Stomach smooth muscle (tissue), 2 donors: ENCODE measurements around the gene LMAN1.

Experiments used
- H3K27ac ChIP-seq: one replicate; pipeline ENCODE4 v1.7.0; 2013; ENCODE audit warnings: mild to moderate bottlenecking, low read length, inconsistent platforms
- H3K27me3 ChIP-seq, 2 donors: one replicate each; pipeline ENCODE4 v1.7.0; 2013; ENCODE audit warnings: low read length in 2 of 2; ENCODE audit not compliant: insufficient read depth in 2 of 2, control insufficient read depth in 1 of 2
- H3K36me3 ChIP-seq, 2 donors: one replicate each; pipeline ENCODE4 v1.7.0; 2013; ENCODE audit warnings: low read length in 2 of 2; ENCODE audit not compliant: control insufficient read depth in 2 of 2, insufficient read depth in 2 of 2
- H3K4me1 ChIP-seq: one replicate; pipeline ENCODE4 v1.7.0; 2013; ENCODE audit warnings: low read length; ENCODE audit not compliant: control insufficient read depth, insufficient read depth
- H3K4me3 ChIP-seq, 2 donors: one replicate each; pipeline ENCODE4 v1.7.0; 2013; ENCODE audit warnings: low read length in 2 of 2
- H3K9ac ChIP-seq, 2 donors: one replicate each; pipeline ENCODE4 v1.7.0; 2013; ENCODE audit warnings: low read length in 2 of 2, mild to moderate bottlenecking in 1 of 2
- H3K9me3 ChIP-seq, 2 donors: one replicate each; pipeline ENCODE4 v1.7.0; 2013; ENCODE audit warnings: low read length in 2 of 2; ENCODE audit not compliant: control insufficient read depth in 2 of 2
- donor health status: healthy.
- donor health status: Pancreatic carcinoma.

Gene LMAN1

GRCh38 chr18:59303656-59304195, 55.3 kb downstream of the LMAN1 start:
- no peaks in the 10 kb centered on the region for H3K36me3 ChIP-seq
- no peaks in the 10 kb centered on the region for H3K9me3 ChIP-seq
- peaks cover 4 to 11% of the 10 kb centered on the region in 2 donors for H3K27me3 ChIP-seq
- peaks cover 2% of the 10 kb centered on the region for H3K4me1 ChIP-seq
- no peak overlapping the region for H3K9ac ChIP-seq
- H3K4me3 ChIP-seq: no peak overlapping the region
- no peak overlapping the region for H3K27ac ChIP-seq

GRCh38 chr18:59303006-59303405, 56.1 kb downstream of the LMAN1 start:
- no peaks in the 10 kb centered on the region for H3K4me1 ChIP-seq
- no peaks in the 10 kb centered on the region for H3K9me3 ChIP-seq
- H3K9ac ChIP-seq: no peak overlapping the region
- H3K36me3 ChIP-seq: no peaks in the 10 kb centered on the region
- no peak overlapping the region for H3K4me3 ChIP-seq
- no peak overlapping the region for H3K27ac ChIP-seq
- peaks cover 1 to 9% of the 10 kb centered on the region in 2 donors for H3K27me3 ChIP-seq

- Histone ChIP-seq H3K27me3 (peaks cover 0 to 6% of the 10 kb centered on the region in 2 donors), H3K9me3 (no peaks in the 10 kb centered on the region), H3K36me3 (no peaks in the 10 kb centered on the region), H3K9ac (no peak overlapping the region), H3K4me3 (no peak overlapping the region), H3K27ac (no peak overlapping the region), H3K4me1 (no peaks in the 10 kb centered on the region)
These were observed 57.1 kb downstream of the LMAN1 start for GRCh38 chr18:59301929-59302328.

DNA sequence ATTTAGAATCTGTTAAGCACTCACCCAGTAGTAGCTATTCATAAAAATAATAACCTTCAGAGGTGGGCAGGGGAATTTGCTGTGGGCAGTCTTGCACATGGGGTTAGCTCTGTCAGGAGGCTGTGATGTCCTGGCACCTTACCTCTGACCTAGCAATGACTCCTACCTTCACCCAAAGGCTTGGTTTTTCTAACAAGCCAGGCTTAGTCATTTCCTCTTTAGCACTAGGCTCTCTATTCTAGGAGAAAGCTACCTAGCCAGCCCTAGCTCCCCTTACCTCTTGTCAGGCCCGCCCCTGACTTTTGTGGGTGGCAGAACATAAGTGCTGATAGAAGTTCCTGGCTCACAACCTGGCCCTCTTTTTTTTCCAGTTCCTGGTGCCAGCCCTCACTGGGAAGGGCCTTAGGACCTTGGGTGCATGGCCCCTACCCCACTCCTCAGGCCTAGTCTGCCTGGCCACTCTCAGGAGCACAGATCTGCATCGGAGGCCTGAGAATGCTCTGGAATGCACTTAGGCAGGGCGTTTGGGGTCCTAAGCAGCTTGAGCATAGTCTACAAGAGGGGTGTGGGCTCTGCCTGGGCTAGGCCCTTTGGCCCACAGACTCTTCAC, 58.3 kb downstream of the LMAN1 start:
- Histone ChIP-seq H3K4me3 (no peak overlapping the region), H3K4me1 (no peaks in the 10 kb centered on the region)

DNA sequence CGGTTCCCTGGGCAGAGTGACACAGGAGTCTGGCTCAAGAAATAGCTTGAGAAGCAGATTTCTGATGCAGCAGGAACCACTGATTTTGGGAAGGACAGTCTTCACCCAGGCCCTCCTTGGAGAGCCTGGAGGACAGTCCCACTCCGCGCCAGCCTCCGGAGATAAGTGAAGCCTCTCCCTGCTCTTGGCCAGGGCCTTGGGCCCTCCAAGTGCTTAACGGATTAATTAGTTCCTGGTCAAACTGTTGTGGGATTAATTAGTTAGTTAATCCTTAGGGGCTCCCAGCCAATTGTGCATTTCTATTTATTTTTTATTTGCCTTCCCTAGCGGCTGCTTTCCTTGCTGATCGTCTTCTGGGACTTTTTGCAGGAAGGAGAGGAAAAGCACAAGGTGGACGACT, 60.2 kb downstream of the LMAN1 start:
- no peak overlapping the region for H3K27ac ChIP-seq
- H3K4me1 ChIP-seq: no peaks in the 10 kb centered on the region
- no peak overlapping the region for H3K4me3 ChIP-seq

More for the DNA sequence above, 58.3 kb downstream of the LMAN1 start:
- Histone ChIP-seq H3K27me3 (peaks cover 0 to 6% of the 10 kb centered on the region in 2 donors), H3K27ac (no peak overlapping the region), H3K9me3 (no peaks in the 10 kb centered on the region), H3K36me3 (no peaks in the 10 kb centered on the region), H3K9ac (no peak overlapping the region)

GRCh38 chr18:59293317-59293716, 65.7 kb downstream of the LMAN1 start:
- H3K27me3 ChIP-seq: peaks cover 0 to 12% of the 10 kb centered on the region in 2 donors
- no peak overlapping the region for H3K9ac ChIP-seq
- no peak overlapping the region for H3K4me3 ChIP-seq
- peaks cover 0 to 3% of the 10 kb centered on the region in 2 donors for H3K9me3 ChIP-seq
- no peaks in the 10 kb centered on the region for H3K4me1 ChIP-seq
- no peak overlapping the region for H3K27ac ChIP-seq
- H3K36me3 ChIP-seq: no peaks in the 10 kb centered on the region

More for the DNA sequence above, 60.2 kb downstream of the LMAN1 start:
- Histone ChIP-seq H3K9me3 (no peaks in the 10 kb centered on the region), H3K9ac (no peak overlapping the region), H3K27me3 (peaks cover 0 to 16% of the 10 kb centered on the region in 2 donors), H3K36me3 (no peaks in the 10 kb centered on the region)

- Histone ChIP-seq H3K9me3 (no peaks in the 10 kb centered on the region), H3K4me1 (no peaks in the 10 kb centered on the region), H3K4me3 (no peak overlapping the region), H3K27ac (no peak overlapping the region), H3K9ac (no peak overlapping the region), H3K27me3 (peaks cover 2 to 8% of the 10 kb centered on the region in 2 donors), H3K36me3 (no peaks in the 10 kb centered on the region)
These were observed 72.7 kb downstream of the LMAN1 start for GRCh38 chr18:59286341-59286740.

DNA sequence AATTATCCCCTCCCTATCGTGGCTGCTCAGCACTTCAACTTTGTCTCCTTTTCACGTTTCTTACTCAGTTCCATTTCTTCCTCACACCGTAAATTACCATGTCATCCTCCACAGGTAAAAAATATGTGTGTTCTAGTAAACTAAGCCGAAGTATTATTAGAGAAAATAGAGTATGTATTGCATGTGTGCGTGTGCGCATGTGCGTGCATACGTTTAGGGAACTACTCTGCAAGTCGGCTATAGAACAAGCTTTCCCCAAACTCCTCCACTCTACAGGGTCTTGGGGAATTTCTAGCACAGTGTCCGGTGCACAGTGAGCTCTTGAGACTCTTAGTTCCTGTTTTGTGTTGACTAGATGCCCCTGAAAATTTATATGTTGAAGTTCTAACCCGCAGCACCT, 76.7 kb downstream of the LMAN1 start:
- H3K4me3 ChIP-seq: no peak overlapping the region
- no peak overlapping the region for H3K27ac ChIP-seq
- H3K9ac ChIP-seq: no peak overlapping the region
- no peaks in the 10 kb centered on the region for H3K9me3 ChIP-seq
- H3K36me3 ChIP-seq: no peaks in the 10 kb centered on the region
- peaks cover 10 to 13% of the 10 kb centered on the region in 2 donors for H3K27me3 ChIP-seq
- H3K4me1 ChIP-seq: no peaks in the 10 kb centered on the region

DNA sequence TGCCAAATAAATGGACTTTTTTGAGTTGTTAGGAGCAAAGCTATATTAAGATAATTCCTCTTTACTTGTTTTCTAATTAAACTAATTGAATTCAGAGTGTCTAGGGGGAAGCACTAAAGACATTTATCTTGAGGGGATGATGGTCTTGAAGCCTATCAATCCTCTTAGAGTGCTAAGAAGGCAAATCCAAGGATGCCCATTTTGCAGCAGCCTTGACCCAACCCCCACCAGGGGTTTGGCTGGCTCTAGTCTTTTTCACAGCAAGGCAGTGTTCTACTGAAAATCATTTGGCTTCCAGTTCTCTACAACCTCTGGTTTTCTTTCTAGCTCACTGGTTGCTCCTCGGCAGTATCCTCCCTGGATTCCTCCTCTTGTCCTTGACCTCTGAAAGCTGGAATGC, 79.3 kb downstream of the LMAN1 start:
- Histone ChIP-seq H3K9me3 (no peaks in the 10 kb centered on the region), H3K36me3 (no peaks in the 10 kb centered on the region), H3K9ac (no peak overlapping the region), H3K4me3 (no peak overlapping the region), H3K27ac (no peak overlapping the region), H3K4me1 (no peaks in the 10 kb centered on the region), H3K27me3 (peaks cover 19 to 20% of the 10 kb centered on the region in 2 donors)

- no peak overlapping the region for H3K9ac ChIP-seq
- H3K27ac ChIP-seq: no peak overlapping the region
- H3K4me3 ChIP-seq: no peak overlapping the region
- no peaks in the 10 kb centered on the region for H3K4me1 ChIP-seq
- H3K9me3 ChIP-seq: no peaks in the 10 kb centered on the region
- H3K36me3 ChIP-seq: no peaks in the 10 kb centered on the region
- peaks cover 22 to 26% of the 10 kb centered on the region in 2 donors for H3K27me3 ChIP-seq
These were observed 79.9 kb downstream of the LMAN1 start for GRCh38 chr18:59279193-59279592.

GRCh38 chr18:59278793-59279192, 80.3 kb downstream of the LMAN1 start:
- Histone ChIP-seq H3K4me1 (no peaks in the 10 kb centered on the region), H3K27me3 (peaks cover 26 to 30% of the 10 kb centered on the region in 2 donors), H3K9ac (no peak overlapping the region), H3K36me3 (no peaks in the 10 kb centered on the region), H3K4me3 (no peak overlapping the region), H3K27ac (no peak overlapping the region), H3K9me3 (no peaks in the 10 kb centered on the region)
